Sigmoid colon (tissue), 4 donors: ENCODE results near the gene CNTLN.

Source experiments
- EP300 ChIP-seq, 4 donors: sonication (generic); formaldehyde crosslinking; IDR thresholded peaks; one replicate each; pipeline ENCODE4 v1.6.1; 2017; ENCODE audit warnings: antibody characterized with exemption in 4 of 4
- POLR2A ChIP-seq, 2 donors: fragments of 450-650 bp; IDR thresholded peaks; one replicate each; pipeline ENCODE4 v1.6.1; 2016; ENCODE audit warnings: antibody characterized with exemption in 2 of 2, mild to moderate bottlenecking in 2 of 2, moderate library complexity in 2 of 2
- POLR2AphosphoS5 ChIP-seq, 4 donors: sonication (generic); formaldehyde crosslinking; IDR thresholded peaks; one replicate each; pipeline ENCODE4 v1.6.1; 2017; ENCODE audit warnings: antibody characterized with exemption in 4 of 4
- TF ChIP-seq, protein P1 (sequence below), 4 experiments: fragments of 450-650 bp in 3 of 4; fragments of 200-600 bp in 1 of 4; IDR thresholded peaks; one replicate each; pipeline ENCODE4 v1.5.1; 2016 to 2019; ENCODE audit warnings: antibody characterized with exemption in 4 of 4, mild to moderate bottlenecking in 3 of 4, moderate library complexity in 2 of 4

GRCh38 chr9:17159469-17159868, 24.6 kb downstream of the CNTLN start:
- TF ChIP-seq, protein P1, sequence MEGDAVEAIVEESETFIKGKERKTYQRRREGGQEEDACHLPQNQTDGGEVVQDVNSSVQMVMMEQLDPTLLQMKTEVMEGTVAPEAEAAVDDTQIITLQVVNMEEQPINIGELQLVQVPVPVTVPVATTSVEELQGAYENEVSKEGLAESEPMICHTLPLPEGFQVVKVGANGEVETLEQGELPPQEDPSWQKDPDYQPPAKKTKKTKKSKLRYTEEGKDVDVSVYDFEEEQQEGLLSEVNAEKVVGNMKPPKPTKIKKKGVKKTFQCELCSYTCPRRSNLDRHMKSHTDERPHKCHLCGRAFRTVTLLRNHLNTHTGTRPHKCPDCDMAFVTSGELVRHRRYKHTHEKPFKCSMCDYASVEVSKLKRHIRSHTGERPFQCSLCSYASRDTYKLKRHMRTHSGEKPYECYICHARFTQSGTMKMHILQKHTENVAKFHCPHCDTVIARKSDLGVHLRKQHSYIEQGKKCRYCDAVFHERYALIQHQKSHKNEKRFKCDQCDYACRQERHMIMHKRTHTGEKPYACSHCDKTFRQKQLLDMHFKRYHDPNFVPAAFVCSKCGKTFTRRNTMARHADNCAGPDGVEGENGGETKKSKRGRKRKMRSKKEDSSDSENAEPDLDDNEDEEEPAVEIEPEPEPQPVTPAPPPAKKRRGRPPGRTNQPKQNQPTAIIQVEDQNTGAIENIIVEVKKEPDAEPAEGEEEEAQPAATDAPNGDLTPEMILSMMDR (IDR thresholded peaks at IDR 0.05), result no peak
- TF ChIP-seq EP300 (IDR thresholded peaks at IDR 0.05), result no peak
- no peak for TF ChIP-seq POLR2A (IDR thresholded peaks at IDR 0.05)
- no peak for TF ChIP-seq POLR2AphosphoS5 (IDR thresholded peaks at IDR 0.05)
